HepG2 (cell line): Measurements from ENCODE around the gene PRCP. TPM values are rescaled to one million over a fixed set of nuclear protein-coding genes. Genes with fewer than 3 reads are reported as not detected.

ENCODE experiments used
- BATF2 ChIP-seq: sonication (generic); formaldehyde crosslinking; IDR thresholded peaks from 2 replicates; pipeline ENCODE4 v1.8.0; 2022; ENCODE audit warnings: mild to moderate bottlenecking, missing genetic modification reagents, moderate library complexity
- ELF1 ChIP-seq: sonication (generic); formaldehyde crosslinking; IDR thresholded peaks from 2 replicates; pipeline ENCODE4 v1.4.0; 2020; ENCODE audit warnings: missing genetic modification reagents
- FOXP4 ChIP-seq: sonication (generic); formaldehyde crosslinking; IDR thresholded peaks from 2 replicates; pipeline ENCODE4 v1.4.0; 2020; ENCODE audit warnings: missing genetic modification reagents
- HNF4G ChIP-seq, 2 experiments: sonication (generic) in 1 of 2; formaldehyde crosslinking in 1 of 2; IDR thresholded peaks; 2 replicates each; pipeline versions ENCODE4 v1.4.0 to v1.6.1; 2011 to 2020; ENCODE audit warnings: borderline replicate concordance in 2 of 2, low read depth in 2 of 2, mild to moderate bottlenecking in 2 of 2, low read length in 1 of 2, missing genetic modification reagents in 1 of 2, moderate library complexity in 1 of 2
- IKZF5 ChIP-seq: IDR thresholded peaks from 2 replicates; pipeline ENCODE4 v1.6.1; 2018; ENCODE audit warnings: missing genetic modification reagents, mild to moderate bottlenecking, missing compliant biosample characterization
- JUN ChIP-seq: sonication (generic); formaldehyde crosslinking; IDR thresholded peaks from 2 replicates; pipeline ENCODE4 v1.4.0; 2020; ENCODE audit warnings: mild to moderate bottlenecking, missing genetic modification reagents
- KAT7 ChIP-seq: IDR thresholded peaks from 2 replicates; pipeline ENCODE4 v1.6.1; 2018; ENCODE audit warnings: borderline replicate concordance, missing compliant biosample characterization
- KDM6A ChIP-seq: IDR thresholded peaks from 2 replicates; pipeline ENCODE4 v1.6.1; 2016; ENCODE audit warnings: low read depth
- MAX ChIP-seq: IDR thresholded peaks from 2 replicates; pipeline ENCODE4 v1.6.1; 2012; ENCODE audit warnings: inconsistent platforms
- MLLT10 ChIP-seq: sonication (generic); formaldehyde crosslinking; IDR thresholded peaks from 2 replicates; pipeline ENCODE4 v1.4.0; 2020; ENCODE audit warnings: missing genetic modification reagents
- MZF1 ChIP-seq: sonication (generic); formaldehyde crosslinking; IDR thresholded peaks from 2 replicates; pipeline ENCODE4 v1.8.1; 2023; ENCODE audit warnings: mild to moderate bottlenecking, missing genetic modification reagents, borderline replicate concordance
- SETDB1 ChIP-seq: sonication (generic); formaldehyde crosslinking; IDR thresholded peaks from 2 replicates; pipeline ENCODE4 v1.5.1; 2020; ENCODE audit warnings: missing genetic modification reagents, mild to moderate bottlenecking, borderline replicate concordance
- SIX4 ChIP-seq: sonication (generic); formaldehyde crosslinking; IDR thresholded peaks from 2 replicates; pipeline ENCODE4 v1.4.0; 2020; ENCODE audit warnings: missing genetic modification reagents
- TBX2 ChIP-seq: sonication (generic); formaldehyde crosslinking; IDR thresholded peaks from 2 replicates; pipeline ENCODE4 v1.5.0; 2020; ENCODE audit warnings: missing genetic modification reagents, mild to moderate bottlenecking, borderline replicate concordance
- TOPORS ChIP-seq: sonication (generic); formaldehyde crosslinking; IDR thresholded peaks from 2 replicates; pipeline ENCODE4 v1.8.0; 2023; ENCODE audit warnings: mild to moderate bottlenecking, missing genetic modification reagents
- U2AF1 ChIP-seq: fragments of 200-400 bp; formaldehyde crosslinking; optimal IDR thresholded peaks from 2 replicates; pipeline ENCODE3; 2017; ENCODE audit warnings: mild to moderate bottlenecking, low read depth, low read length
- ZBTB43 ChIP-seq: sonication (generic); formaldehyde crosslinking; conservative IDR thresholded peaks from 2 replicates; pipeline ENCODE4 v1.4.0; 2020; ENCODE audit warnings: missing genetic modification reagents
- ZBTB7A ChIP-seq: sonication (generic); formaldehyde crosslinking; IDR thresholded peaks from 2 replicates; pipeline ENCODE4 v1.8.0; 2022; ENCODE audit warnings: mild to moderate bottlenecking, missing genetic modification reagents
- ZBTB7B ChIP-seq: sonication (generic); formaldehyde crosslinking; IDR thresholded peaks from 2 replicates; pipeline ENCODE4 v1.4.0; 2020; ENCODE audit warnings: missing genetic modification reagents
- ZC3H4 ChIP-seq: sonication (generic); formaldehyde crosslinking; IDR thresholded peaks from 2 replicates; pipeline ENCODE4 v1.4.0; 2020; ENCODE audit warnings: missing genetic modification reagents, borderline replicate concordance
- ZFAT ChIP-seq: sonication (generic); formaldehyde crosslinking; conservative IDR thresholded peaks from 2 replicates; pipeline ENCODE4 v1.8.1; 2023; ENCODE audit warnings: missing genetic modification reagents, inconsistent platforms
- ZNF205 ChIP-seq: IDR thresholded peaks from 2 replicates; pipeline ENCODE4 v1.6.1; 2018; ENCODE audit warnings: missing biosample characterization, missing genetic modification reagents
- ZNF30 ChIP-seq: sonication (generic); formaldehyde crosslinking; IDR thresholded peaks from 2 replicates; pipeline ENCODE4 v1.5.0; 2020; ENCODE audit warnings: mild to moderate bottlenecking, missing genetic modification reagents
- ZNF530 ChIP-seq: sonication (generic); formaldehyde crosslinking; IDR thresholded peaks from 2 replicates; pipeline ENCODE4 v1.5.0; 2020; ENCODE audit warnings: low read depth, mild to moderate bottlenecking, missing genetic modification reagents
- ZNF768 ChIP-seq: sonication (generic); formaldehyde crosslinking; IDR thresholded peaks from 2 replicates; pipeline ENCODE4 v1.4.0; 2020; ENCODE audit warnings: missing genetic modification reagents
- ZNF775 ChIP-seq: sonication (generic); formaldehyde crosslinking; IDR thresholded peaks from 2 replicates; pipeline ENCODE4 v1.4.0; 2020; ENCODE audit warnings: missing genetic modification reagents, mild to moderate bottlenecking, moderate library complexity, borderline replicate concordance
- polyA plus RNA-seq, 8 experiments: library from polyadenylated mRNA; depleted of rRNA in 3 of 8; stranded (reverse) in 7 of 8; unstranded in 1 of 8; fragments of >200 nt; fragmentation: Illumina TruSeq in 4 of 8; extraction: Trizol in 4 of 8; gene quantifications; 2 replicates each; pipeline versions ENCODE4 v1.2.1 to v1.2.3, GENCODE V29; 2011 to 2016; ENCODE audit warnings: low read depth in 4 of 8, missing spikeins in 1 of 8, mixed read lengths in 1 of 8; ENCODE audit not compliant: insufficient read depth in 1 of 8
- total RNA-seq, 5 experiments: library from RNA; depleted of rRNA; stranded (reverse); fragments of >200 nt; fragmentation: Illumina TruSeq; extraction: Trizol; gene quantifications; 2 replicates each; pipeline ENCODE4 v1.2.3, GENCODE V29; 2016; ENCODE audit warnings: low read depth in 1 of 5

Gene PRCP
- total and polyA plus RNA-seq, 2 of the 13 experiments (the other 11 are each of a cell fraction or from before 2014, with no cell fraction given), result 84.2 to 105 TPM

- TF ChIP-seq FOXP4 (CRISPR knock-in tag), result peak; percentile 51; the same call in 1 of the 2 replicates
- no peak for TF ChIP-seq TOPORS (CRISPR knock-in tag)
- no peak for TF ChIP-seq SETDB1 (CRISPR knock-in tag)
- no peak for TF ChIP-seq ZNF768 (CRISPR knock-in tag)
- peak; percentile 31; the same call in 1 of the 2 replicates for TF ChIP-seq KDM6A (CRISPR knock-in tag)
- no peak for TF ChIP-seq ZNF775
- TF ChIP-seq ZFAT (CRISPR knock-in tag), result no peak
- TF ChIP-seq ZNF205, result no peak
- TF ChIP-seq JUN (CRISPR knock-in tag), result peak; percentile 81; the same call in 1 of the 2 replicates
- no peak for TF ChIP-seq ZBTB7A
- TF ChIP-seq KAT7 (CRISPR knock-in tag), result no peak
- TF ChIP-seq MZF1 (CRISPR knock-in tag), result no peak
- TF ChIP-seq TBX2 (CRISPR knock-in tag), result peak; percentile 36; the same call in 1 of the 2 replicates
- TF ChIP-seq ZNF30 (CRISPR knock-in tag), result no peak
- TF ChIP-seq ZNF530 (CRISPR knock-in tag), result no peak
- TF ChIP-seq ZC3H4 (CRISPR knock-in tag), result no peak
- TF ChIP-seq HNF4G (IDR thresholded peaks at IDR 0.05; ENCODE audit: borderline replicate concordance, low read depth, low read length), result peak; percentile 76; the same call in 1 of the 2 replicates
- TF ChIP-seq HNF4G (CRISPR knock-in tag; IDR thresholded peaks at IDR 0.05; ENCODE audit: borderline replicate concordance, low read depth), result no peak; the same call in 1 of the 2 replicates
- no peak for TF ChIP-seq U2AF1
- 0 out of 2 replicates have a peak, but pooled peaks have one; percentile 14 for TF ChIP-seq SIX4 (CRISPR knock-in tag)
- TF ChIP-seq ELF1, result no peak
- no peak for TF ChIP-seq BATF2 (CRISPR knock-in tag)
- TF ChIP-seq MLLT10 (CRISPR knock-in tag), result no peak
- TF ChIP-seq ZBTB43, result no peak
- TF ChIP-seq MAX, result no peak
- no peak for TF ChIP-seq ZBTB7B (CRISPR knock-in tag)
- TF ChIP-seq IKZF5, result 0 out of 2 replicates have a peak, but pooled peaks have one; percentile 24
Observed at GRCh38 chr11:82818409-82819043, 81.7 kb downstream of the PRCP start (continued).
